HG03575 (cell line): ENCODE measurements around the gene DENND5B.
A peak's percentile ranks its signal among the peaks of the same experiment; 100 is the strongest.
"Not testable (repeated sequence)": the region's sequence is repeated elsewhere in the genome, so short reads cannot be mapped to it uniquely, and the experiment has no call there.

Experiments
- ATAC-seq: cut with Tn5 transposase; IDR thresholded peaks from one replicate; pipeline ENCODE4 v1.9.1; 2021; ENCODE audit not compliant: unreplicated experiment, insufficient number of reproducible peaks, low FRiP score; ENCODE audit errors: extremely low read depth

DENND5B gene

GRCh38 chr12:31566547-31566946 is 24.4 kb downstream of the DENND5B start:
- ATAC-seq = no peak

GRCh38 chr12:31562594-31563328 is 28.2 kb downstream of the DENND5B start:
- no peak for ATAC-seq

DNA sequence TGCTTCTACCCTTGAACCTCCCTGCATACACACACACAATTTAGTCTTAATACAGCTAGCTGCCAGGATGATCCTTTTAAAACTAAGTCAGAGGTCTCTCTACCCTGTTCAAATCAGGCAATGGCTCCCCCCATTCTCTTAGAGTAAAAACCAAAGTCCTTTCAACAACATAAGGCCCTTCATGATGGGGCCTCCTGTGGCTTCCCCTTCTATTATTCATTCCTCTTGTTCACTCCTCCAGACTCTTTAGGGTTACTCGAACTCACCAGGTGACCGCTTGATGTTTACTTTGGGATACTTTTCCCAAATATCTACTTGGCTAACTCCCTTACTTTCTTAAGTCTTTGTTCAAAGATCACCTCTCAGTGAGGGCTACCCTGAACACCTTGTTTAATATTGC is 30.4 kb downstream of the DENND5B start:
- no peak for ATAC-seq

- ATAC-seq = no peak
These were observed 32.4 kb downstream of the DENND5B start for GRCh38 chr12:31558521-31558920.

- no peak for ATAC-seq
These were observed 33.2 kb downstream of the DENND5B start for GRCh38 chr12:31557707-31558106.

DNA sequence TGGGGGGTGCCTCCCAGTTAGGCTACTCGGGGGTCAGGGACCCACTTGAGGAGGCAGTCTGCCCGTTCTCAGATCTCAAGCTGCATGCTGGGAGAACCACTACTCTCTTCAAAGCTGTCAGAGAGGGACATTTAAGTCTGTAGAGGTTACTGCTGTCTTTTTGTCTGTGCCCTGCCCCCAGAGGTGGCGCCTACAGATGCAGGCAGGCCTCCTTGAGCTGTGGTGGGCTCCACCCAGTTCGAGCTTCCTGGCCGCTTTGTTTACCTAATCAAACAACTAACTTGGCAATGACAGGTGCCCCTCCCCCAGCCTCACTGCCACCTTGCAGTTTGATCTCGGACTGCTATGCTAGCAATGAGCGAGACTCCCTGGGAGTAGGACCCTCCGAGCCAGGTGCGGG is 35.5 kb downstream of the DENND5B start:
- ATAC-seq = not testable (repeated sequence)

DNA sequence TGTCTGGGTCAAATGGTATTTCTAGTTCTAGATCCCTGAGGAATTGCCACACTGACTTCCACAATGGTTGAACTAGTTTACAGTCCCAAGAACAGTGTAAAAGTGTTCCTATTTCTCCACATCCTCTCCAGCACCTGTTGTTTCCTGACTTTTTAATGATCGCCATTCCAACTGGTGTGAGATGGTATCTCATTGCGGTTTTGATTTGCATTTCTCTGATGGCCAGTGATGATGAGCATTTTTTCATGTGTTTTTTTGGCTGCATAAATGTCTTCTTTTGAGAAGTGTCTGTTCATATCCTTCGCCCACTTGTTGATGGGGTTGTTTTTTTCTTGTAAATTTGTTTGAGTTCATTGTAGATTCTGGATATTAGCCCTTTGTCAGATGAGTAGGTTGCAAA is 40.3 kb downstream of the DENND5B start:
- ATAC-seq = not testable (repeated sequence)

- ATAC-seq = no peak
These were observed 54.3 kb downstream of the DENND5B start for GRCh38 chr12:31536672-31537071.

- ATAC-seq = no peak
These were observed 57.5 kb downstream of the DENND5B start for GRCh38 chr12:31533470-31533869.

GRCh38 chr12:31531893-31532292 is 59.0 kb downstream of the DENND5B start:
- ATAC-seq = no peak

DNA sequence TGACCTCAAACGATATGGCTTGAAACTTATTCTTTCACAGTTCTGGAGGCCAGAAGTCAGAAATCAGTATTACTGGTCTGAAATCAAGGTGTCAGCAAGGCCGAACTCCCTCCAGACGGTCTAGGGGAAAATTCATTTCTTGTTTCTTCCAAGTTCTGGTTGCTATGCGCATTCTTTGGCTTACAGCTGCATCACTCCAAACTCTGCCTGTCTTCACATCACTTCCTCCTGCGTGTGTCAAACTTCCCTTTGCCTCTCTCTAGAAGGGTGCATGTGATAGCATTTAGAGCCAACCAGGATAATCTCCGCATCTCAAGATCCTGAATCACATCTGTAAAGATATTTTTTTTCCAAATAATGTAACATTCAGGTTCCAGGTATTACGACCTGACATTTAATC is 62.8 kb downstream of the DENND5B start:
- no peak for ATAC-seq

- ATAC-seq = no peak
These were observed 63.9 kb downstream of the DENND5B start for GRCh38 chr12:31527083-31527482.

- no peak for ATAC-seq
These were observed 64.8 kb downstream of the DENND5B start for GRCh38 chr12:31526158-31526546.

DNA sequence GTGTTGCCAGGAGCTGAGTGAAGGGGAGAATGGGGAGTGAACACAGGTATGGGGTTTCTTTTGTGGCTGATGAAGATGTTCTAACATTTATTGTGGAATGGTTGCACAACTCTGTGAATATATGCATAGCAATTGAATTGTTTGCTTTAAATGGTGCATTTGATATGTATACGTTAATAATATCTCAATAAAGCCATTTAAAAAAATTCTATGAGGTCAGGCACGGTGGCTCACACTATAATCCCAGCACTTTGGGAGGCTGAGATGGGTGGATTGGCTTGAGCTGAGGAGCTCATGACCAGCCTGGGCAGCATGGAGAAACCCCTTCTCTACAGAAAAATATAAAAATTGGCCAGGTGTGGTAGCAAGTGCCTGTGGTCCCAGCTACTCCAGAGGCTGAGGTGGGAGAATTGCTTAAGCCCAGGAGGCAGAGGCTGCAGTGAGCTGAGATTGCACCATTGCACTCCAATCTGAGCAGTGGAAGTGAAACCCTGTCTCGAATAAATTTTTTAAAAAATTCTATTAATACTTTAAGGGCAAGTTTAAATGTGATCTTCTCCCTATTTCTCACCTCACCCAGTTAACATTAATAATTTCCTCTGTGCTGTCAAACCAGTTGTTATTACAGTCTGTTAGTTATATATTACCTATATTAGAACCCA is 65.3 kb downstream of the DENND5B start:
- ATAC-seq = no peak

DNA sequence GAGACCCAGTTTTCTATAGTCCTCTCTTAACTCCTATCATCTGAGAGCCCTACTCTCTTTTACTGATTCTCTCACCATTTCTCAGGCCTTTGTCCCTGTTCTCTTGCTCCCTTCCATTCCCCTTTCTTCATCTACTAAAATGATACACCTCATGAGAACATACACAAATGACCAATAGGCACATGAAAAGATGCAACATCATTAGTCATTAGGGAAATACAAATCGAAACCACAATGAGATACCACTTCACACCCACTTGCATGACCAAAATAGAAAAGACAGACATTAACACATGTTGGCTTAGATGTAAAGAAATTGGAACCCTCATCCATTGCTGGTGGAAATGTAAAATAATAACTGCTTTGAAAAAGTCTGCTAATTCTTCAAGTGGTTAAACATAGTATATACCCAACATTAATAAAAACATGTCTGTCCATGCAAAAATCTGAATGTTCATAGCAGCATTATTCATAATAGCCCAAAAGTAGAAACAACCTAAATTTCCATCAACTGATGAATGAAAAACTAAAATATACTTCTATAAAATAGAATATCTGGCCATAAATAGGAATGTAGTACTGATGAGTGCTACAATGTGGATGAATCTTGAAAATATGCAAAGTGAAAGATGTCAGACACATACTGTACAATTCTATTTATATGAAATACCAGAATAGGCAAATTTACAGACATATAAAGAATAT is 66.0 kb downstream of the DENND5B start:
- ATAC-seq = peak; percentile 83

DNA sequence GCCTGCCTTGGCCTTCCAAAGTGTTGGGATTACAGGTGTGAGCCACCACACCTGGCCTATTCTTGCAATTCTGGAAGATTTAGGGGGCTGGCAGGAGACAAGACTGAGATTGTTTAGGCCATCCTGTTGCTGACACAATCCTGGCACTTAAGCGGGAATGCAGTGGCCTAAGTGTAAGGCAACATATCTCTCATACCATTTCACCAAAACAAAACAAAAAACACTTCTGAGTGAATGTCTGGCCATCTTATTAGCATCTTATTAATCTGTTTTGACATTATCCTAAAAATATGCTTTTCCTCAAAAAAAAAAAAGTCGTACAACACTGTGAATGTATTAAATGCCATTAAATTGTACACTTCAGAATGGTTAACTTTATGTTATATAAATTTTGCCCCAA is 67.6 kb downstream of the DENND5B start:
- no peak for ATAC-seq

DNA sequence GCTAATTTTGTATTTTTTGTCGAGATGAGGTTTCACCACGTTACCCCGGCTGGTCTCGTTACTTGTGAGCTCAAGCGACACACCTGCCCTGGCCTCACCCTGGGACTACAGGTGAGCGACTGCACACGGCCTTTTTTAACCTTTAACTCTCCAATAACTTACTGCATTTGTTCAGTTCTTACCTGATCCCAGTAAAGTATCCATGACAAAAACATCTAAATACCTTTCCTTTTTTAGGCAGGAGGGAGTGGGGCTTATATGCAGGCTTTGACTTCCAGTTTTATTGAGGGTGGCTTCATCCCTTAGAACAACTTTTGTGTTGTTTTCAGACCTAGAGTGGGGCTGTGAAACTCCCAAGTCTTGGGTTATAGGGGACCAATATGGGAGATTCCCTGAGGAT is 68.3 kb downstream of the DENND5B start:
- ATAC-seq = no peak

DNA sequence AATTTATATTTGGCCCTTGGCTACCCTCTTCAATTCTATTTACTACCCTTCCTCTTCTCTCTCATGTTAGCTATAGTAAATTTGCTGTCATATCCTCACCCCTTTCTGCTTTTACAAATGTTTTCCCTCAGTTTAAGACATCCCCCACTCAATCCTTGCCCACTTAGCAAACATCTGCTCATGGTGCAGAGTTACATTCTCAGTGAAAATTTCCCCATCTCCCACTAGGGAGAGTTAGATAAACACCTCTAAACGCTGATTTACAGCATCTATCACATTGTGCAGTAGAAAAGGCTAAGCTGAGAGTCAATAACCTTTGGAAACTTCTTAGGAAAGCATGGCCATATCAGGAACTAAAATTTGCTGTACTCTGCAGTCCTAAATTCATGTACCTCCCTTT is 69.0 kb downstream of the DENND5B start:
- no peak for ATAC-seq

DNA sequence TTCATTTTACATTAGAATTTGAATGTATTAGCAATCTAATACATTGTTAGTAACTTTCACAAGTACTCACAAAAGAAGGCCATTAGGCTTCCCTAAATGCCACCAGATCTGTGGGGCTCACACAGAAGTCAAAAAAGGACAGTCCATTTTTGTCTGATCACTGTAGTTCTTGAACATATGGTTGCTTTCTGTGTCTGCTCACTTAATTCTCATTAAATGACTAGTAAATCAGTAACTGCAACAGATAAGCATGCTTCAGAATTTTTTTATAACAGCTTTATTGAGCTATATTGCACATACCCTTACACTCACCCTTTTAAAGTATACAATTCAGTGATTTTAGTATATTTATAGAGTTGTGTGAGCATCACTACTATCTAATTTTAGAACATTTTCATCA is 71.4 kb downstream of the DENND5B start:
- no peak for ATAC-seq

DNA sequence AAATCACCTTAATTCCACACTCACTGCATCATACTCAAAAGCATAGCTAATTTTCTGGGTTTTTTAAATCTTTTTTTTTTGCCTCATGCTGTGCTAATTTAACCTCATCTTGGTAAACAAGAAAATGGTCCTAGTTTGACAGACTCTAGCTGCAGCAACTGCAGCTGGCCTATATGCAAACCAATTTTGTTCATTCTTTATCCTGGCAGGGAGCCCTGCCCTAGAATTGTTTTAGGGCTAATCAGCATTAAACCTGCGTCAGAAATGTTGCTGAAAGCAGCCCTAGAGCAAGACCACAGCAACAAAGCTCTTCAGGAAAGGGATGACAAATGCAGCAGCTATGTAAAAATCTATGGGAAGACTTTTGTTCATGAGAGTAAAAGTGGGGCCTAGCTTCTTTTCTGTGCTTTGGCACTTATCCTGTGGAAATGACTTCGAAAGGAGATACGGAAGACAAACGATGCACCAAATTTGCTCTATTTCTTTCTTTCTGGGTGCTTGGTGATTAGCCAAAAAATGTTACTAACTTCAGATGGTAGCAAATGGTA is 72.2 kb downstream of the DENND5B start:
- ATAC-seq = no peak
